Peyer's patch (tissue), 4 donors: Measurements from ENCODE around the gene WWC1.

ENCODE experiments used
- POLR2A ChIP-seq, 2 donors: fragments of 450-650 bp; IDR thresholded peaks; one replicate each; pipeline ENCODE4 v1.5.1; 2017; ENCODE audit warnings: antibody characterized with exemption in 2 of 2, mild to moderate bottlenecking in 2 of 2, moderate library complexity in 2 of 2
- TF ChIP-seq, protein P1 (sequence below), 6 experiments: fragments of 450-650 bp in 4 of 6; fragments of 200-600 bp in 2 of 6; sonication (generic) in 1 of 6; IDR thresholded peaks; one replicate each; pipeline ENCODE4 v1.5.1; 2017 to 2019; ENCODE audit warnings: antibody characterized with exemption in 6 of 6, mild to moderate bottlenecking in 3 of 6, moderate library complexity in 1 of 6

DNA sequence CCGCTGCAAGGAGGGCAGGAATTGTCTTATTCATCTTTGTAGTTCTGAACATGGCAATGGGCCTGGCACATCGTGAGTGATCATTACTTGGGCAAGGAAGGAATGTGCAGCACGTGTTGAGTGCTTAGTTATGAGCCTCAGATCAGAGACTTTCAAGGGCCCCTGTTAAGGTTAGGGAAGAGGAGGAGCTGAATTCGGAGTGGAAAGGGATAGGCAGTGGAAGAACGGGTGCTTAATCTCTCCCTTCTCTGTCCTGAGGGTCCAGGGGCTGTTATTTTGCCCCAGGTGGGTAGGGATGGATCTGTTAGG, 135.4 kb downstream of the WWC1 start:
- no peak for TF ChIP-seq POLR2A (IDR thresholded peaks at IDR 0.05)
- TF ChIP-seq, protein P1, sequence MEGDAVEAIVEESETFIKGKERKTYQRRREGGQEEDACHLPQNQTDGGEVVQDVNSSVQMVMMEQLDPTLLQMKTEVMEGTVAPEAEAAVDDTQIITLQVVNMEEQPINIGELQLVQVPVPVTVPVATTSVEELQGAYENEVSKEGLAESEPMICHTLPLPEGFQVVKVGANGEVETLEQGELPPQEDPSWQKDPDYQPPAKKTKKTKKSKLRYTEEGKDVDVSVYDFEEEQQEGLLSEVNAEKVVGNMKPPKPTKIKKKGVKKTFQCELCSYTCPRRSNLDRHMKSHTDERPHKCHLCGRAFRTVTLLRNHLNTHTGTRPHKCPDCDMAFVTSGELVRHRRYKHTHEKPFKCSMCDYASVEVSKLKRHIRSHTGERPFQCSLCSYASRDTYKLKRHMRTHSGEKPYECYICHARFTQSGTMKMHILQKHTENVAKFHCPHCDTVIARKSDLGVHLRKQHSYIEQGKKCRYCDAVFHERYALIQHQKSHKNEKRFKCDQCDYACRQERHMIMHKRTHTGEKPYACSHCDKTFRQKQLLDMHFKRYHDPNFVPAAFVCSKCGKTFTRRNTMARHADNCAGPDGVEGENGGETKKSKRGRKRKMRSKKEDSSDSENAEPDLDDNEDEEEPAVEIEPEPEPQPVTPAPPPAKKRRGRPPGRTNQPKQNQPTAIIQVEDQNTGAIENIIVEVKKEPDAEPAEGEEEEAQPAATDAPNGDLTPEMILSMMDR (IDR thresholded peaks at IDR 0.05): no peak
